ENCODE results near the gene ERC1. TPM values are rescaled to one million over a fixed set of nuclear protein-coding genes. Genes with fewer than 3 reads are reported as not detected.

ERC1 gene
- polyA plus RNA-seq, 2 of the 4 experiments (the other 2 are of a cell fraction) = 14.2 to 20.9 TPM

GRCh38 chr12:1272142-1272541 is 281.1 kb downstream of the ERC1 start:
- H3K4me3 ChIP-seq = no peak overlapping the region
- no peak for TF ChIP-seq RNF2 (IDR thresholded peaks at IDR 0.05; ENCODE audit: borderline replicate concordance, low read depth)
- TF ChIP-seq BHLHE40 (IDR thresholded peaks at IDR 0.05; ENCODE audit: low read depth, low read length) = no peak
- TF ChIP-seq TP53 (CRISPR knock-in tag; IDR thresholded peaks at IDR 0.05) = no peak
- TF ChIP-seq HDAC2 (IDR thresholded peaks at IDR 0.05) = no peak
- TF ChIP-seq KDM1A (IDR thresholded peaks at IDR 0.05; ENCODE audit: low read depth) = no peak
- TF ChIP-seq JUN (IDR thresholded peaks at IDR 0.05) = no peak
- no peak for TF ChIP-seq PBX3 (IDR thresholded peaks at IDR 0.05)
- TF ChIP-seq BCL3 (IDR thresholded peaks at IDR 0.05) = no peak
- no peak for TF ChIP-seq ZSCAN20 (CRISPR knock-in tag; IDR thresholded peaks at IDR 0.05)
- no peak for TF ChIP-seq ESRRA (IDR thresholded peaks at IDR 0.05; ENCODE audit: borderline replicate concordance, low read length)
- TF ChIP-seq HOXB13 (CRISPR knock-in tag; IDR thresholded peaks at IDR 0.05; ENCODE audit: low read depth) = no peak
- TF ChIP-seq REST (IDR thresholded peaks at IDR 0.05) = no peak
- TF ChIP-seq HOXA7 (CRISPR knock-in tag; IDR thresholded peaks at IDR 0.05) = no peak
- TF ChIP-seq MAZ (IDR thresholded peaks at IDR 0.05; ENCODE audit: borderline replicate concordance, low read depth, low read length) = no peak
- TF ChIP-seq RARB (CRISPR knock-in tag; IDR thresholded peaks at IDR 0.05) = no peak
- no peak for DNase-seq (ENCODE audit: low read depth in 1 of 2, low spot score in 1 of 2)
- 78% methylated on average over 3 of the region's 3 CpGs for WGBS (ENCODE audit: missing lambda C conversion rate)
- H3K4me2 ChIP-seq = no peak overlapping the region
- ChIA-PET POLR2A (no interaction called here), CTCF (no interaction called here)
- no peak overlapping the region for H3K27ac ChIP-seq
- H3K9me3 ChIP-seq = no peaks in the 10 kb centered on the region
- FAIRE-seq = no peak
- ATAC-seq = no peak
- H3K4me1 ChIP-seq = no peaks in the 10 kb centered on the region

GRCh38 chr12:1273051-1273450 is 282.0 kb downstream of the ERC1 start:
- ATAC-seq (no peak), DNase-seq (ENCODE audit: low read depth in 1 of 2, low spot score in 1 of 2) (no peak), FAIRE-seq (no peak)
- ChIA-PET CTCF (no interaction called here), POLR2A (no interaction called here)
- H3K27ac ChIP-seq = no peak overlapping the region
- 91% methylated on average over 5 of the region's 5 CpGs for WGBS (ENCODE audit: missing lambda C conversion rate)
- H3K9me3 ChIP-seq = no peaks in the 10 kb centered on the region
- H3K4me2 ChIP-seq = no peak overlapping the region
- no peaks in the 10 kb centered on the region for H3K4me1 ChIP-seq
- no peak for TF ChIP-seq FOXS1 (CRISPR knock-in tag; IDR thresholded peaks at IDR 0.05)
- no peak for TF ChIP-seq ZSCAN20 (CRISPR knock-in tag; IDR thresholded peaks at IDR 0.05)
- TF ChIP-seq ELK1 (IDR thresholded peaks at IDR 0.05; ENCODE audit: low read depth, low read length) = no peak
- no peak for TF ChIP-seq ZC3H11A (IDR thresholded peaks at IDR 0.05)
- no peak for TF ChIP-seq HEYL (CRISPR knock-in tag; IDR thresholded peaks at IDR 0.05)
- no peak for TF ChIP-seq CBX2 (IDR thresholded peaks at IDR 0.05; ENCODE audit: borderline replicate concordance, low read depth)
- TF ChIP-seq KDM1A (IDR thresholded peaks at IDR 0.05; ENCODE audit: low read depth) = no peak
- no peak for TF ChIP-seq GATA3 (IDR thresholded peaks at IDR 0.05; ENCODE audit: borderline replicate concordance)
- TF ChIP-seq HOXA7 (CRISPR knock-in tag; IDR thresholded peaks at IDR 0.05) = no peak
- no peak for TF ChIP-seq NR3C1 (IDR thresholded peaks at IDR 0.05)
- no peak for TF ChIP-seq CTCF (IDR thresholded peaks at IDR 0.05)
- TF ChIP-seq USF2 (IDR thresholded peaks at IDR 0.05) = no peak
- no peak for TF ChIP-seq POLR2AphosphoS2 (conservative IDR thresholded peaks at IDR 0.05; ENCODE audit: low read length)
- no peak overlapping the region for H3K4me3 ChIP-seq
